ENCODE data around the gene NR1H4. TPM values are rescaled to one million over a fixed set of nuclear protein-coding genes. Genes with fewer than 3 reads are reported as not detected.

Gene NR1H4
- total and polyA plus RNA-seq, 2 of the 13 experiments (the other 11 are each of a cell fraction or from before 2014, with no cell fraction given) = 27.3 to 114 TPM

- TF ChIP-seq, protein P1, sequence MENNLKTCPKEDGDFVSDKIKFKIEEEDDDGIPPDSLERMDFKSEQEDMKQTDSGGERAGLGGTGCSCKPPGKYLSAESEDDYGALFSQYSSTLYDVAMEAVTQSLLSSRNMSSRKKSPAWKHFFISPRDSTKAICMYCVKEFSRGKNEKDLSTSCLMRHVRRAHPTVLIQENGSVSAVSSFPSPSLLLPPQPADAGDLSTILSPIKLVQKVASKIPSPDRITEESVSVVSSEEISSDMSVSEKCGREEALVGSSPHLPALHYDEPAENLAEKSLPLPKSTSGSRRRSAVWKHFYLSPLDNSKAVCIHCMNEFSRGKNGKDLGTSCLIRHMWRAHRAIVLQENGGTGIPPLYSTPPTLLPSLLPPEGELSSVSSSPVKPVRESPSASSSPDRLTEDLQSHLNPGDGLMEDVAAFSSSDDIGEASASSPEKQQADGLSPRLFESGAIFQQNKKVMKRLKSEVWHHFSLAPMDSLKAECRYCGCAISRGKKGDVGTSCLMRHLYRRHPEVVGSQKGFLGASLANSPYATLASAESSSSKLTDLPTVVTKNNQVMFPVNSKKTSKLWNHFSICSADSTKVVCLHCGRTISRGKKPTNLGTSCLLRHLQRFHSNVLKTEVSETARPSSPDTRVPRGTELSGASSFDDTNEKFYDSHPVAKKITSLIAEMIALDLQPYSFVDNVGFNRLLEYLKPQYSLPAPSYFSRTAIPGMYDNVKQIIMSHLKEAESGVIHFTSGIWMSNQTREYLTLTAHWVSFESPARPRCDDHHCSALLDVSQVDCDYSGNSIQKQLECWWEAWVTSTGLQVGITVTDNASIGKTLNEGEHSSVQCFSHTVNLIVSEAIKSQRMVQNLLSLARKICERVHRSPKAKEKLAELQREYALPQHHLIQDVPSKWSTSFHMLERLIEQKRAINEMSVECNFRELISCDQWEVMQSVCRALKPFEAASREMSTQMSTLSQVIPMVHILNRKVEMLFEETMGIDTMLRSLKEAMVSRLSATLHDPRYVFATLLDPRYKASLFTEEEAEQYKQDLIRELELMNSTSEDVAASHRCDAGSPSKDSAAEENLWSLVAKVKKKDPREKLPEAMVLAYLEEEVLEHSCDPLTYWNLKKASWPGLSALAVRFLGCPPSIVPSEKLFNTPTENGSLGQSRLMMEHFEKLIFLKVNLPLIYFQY (CRISPR knock-in tag; IDR thresholded peaks at IDR 0.05; ENCODE audit: borderline replicate concordance) = peak; percentile 66; the same call in 1 of the 2 replicates
- TF ChIP-seq, protein P2, sequence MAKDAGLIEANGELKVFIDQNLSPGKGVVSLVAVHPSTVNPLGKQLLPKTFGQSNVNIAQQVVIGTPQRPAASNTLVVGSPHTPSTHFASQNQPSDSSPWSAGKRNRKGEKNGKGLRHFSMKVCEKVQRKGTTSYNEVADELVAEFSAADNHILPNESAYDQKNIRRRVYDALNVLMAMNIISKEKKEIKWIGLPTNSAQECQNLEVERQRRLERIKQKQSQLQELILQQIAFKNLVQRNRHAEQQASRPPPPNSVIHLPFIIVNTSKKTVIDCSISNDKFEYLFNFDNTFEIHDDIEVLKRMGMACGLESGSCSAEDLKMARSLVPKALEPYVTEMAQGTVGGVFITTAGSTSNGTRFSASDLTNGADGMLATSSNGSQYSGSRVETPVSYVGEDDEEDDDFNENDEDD (CRISPR knock-in tag; IDR thresholded peaks at IDR 0.05; ENCODE audit: borderline replicate concordance) = no peak
- TF ChIP-seq MAX (IDR thresholded peaks at IDR 0.05) (no peak), SPEN (CRISPR knock-in tag; IDR thresholded peaks at IDR 0.05; ENCODE audit: low read depth) (no peak), ZNF563 (CRISPR knock-in tag; IDR thresholded peaks at IDR 0.05) (no peak), IRF2 (CRISPR knock-in tag; IDR thresholded peaks at IDR 0.05) (peak; percentile 42; the same call in 1 of the 2 replicates), TERF1 (CRISPR knock-in tag; IDR thresholded peaks at IDR 0.05) (no peak), ZBTB49 (CRISPR knock-in tag; IDR thresholded peaks at IDR 0.05; ENCODE audit: borderline replicate concordance) (no peak), ATF7 (IDR thresholded peaks at IDR 0.05) (no peak), ATF7 (CRISPR knock-in tag; IDR thresholded peaks at IDR 0.05) (no peak), NR2C2 (CRISPR knock-in tag; IDR thresholded peaks at IDR 0.05; ENCODE audit: borderline replicate concordance) (no peak), ZMAT3 (CRISPR knock-in tag; conservative IDR thresholded peaks at IDR 0.05) (no peak), RARG (CRISPR knock-in tag; IDR thresholded peaks at IDR 0.05; ENCODE audit: low read depth) (no peak), ZNF674 (CRISPR knock-in tag; IDR thresholded peaks at IDR 0.05; ENCODE audit: low read depth) (no peak), DBP (CRISPR knock-in tag; IDR thresholded peaks at IDR 0.05; ENCODE audit: not compliant biosample characterization) (no peak), ZNF24 (IDR thresholded peaks at IDR 0.05) (no peak)
Observed at GRCh38 chr12:100464529-100464928, 9.1 kb upstream of the NR1H4 start (continued).
